ENCODE data around the gene HLCS.

- TF ChIP-seq POLR2A (IDR thresholded peaks at IDR 0.05): no peak
- no peak for TF ChIP-seq POLR2AphosphoS5 (IDR thresholded peaks at IDR 0.05)
- no peak for TF ChIP-seq EP300 (IDR thresholded peaks at IDR 0.05)
- TF ChIP-seq, protein P1, sequence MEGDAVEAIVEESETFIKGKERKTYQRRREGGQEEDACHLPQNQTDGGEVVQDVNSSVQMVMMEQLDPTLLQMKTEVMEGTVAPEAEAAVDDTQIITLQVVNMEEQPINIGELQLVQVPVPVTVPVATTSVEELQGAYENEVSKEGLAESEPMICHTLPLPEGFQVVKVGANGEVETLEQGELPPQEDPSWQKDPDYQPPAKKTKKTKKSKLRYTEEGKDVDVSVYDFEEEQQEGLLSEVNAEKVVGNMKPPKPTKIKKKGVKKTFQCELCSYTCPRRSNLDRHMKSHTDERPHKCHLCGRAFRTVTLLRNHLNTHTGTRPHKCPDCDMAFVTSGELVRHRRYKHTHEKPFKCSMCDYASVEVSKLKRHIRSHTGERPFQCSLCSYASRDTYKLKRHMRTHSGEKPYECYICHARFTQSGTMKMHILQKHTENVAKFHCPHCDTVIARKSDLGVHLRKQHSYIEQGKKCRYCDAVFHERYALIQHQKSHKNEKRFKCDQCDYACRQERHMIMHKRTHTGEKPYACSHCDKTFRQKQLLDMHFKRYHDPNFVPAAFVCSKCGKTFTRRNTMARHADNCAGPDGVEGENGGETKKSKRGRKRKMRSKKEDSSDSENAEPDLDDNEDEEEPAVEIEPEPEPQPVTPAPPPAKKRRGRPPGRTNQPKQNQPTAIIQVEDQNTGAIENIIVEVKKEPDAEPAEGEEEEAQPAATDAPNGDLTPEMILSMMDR (IDR thresholded peaks at IDR 0.05): no peak
Observed at GRCh38 chr21:36796070-36796469, 170.4 kb downstream of the HLCS start.

Measured in sigmoid colon (tissue), 4 donors.